GM10266 (cell line): Measurements from ENCODE around the gene ARID5B.

Experiments
- DNase-seq: peaks from one replicate; pipeline ENCODE4 v3.0.0; 2012; ENCODE audit errors: extremely low spot score
- TF ChIP-seq, protein P1 (sequence below): IDR thresholded peaks from 2 replicates; pipeline ENCODE4 v1.5.1; 2012; ENCODE audit warnings: mild to moderate bottlenecking, low read depth; ENCODE audit not compliant: control insufficient read depth, insufficient read depth; ENCODE audit errors: missing control alignments

ARID5B gene

DNA sequence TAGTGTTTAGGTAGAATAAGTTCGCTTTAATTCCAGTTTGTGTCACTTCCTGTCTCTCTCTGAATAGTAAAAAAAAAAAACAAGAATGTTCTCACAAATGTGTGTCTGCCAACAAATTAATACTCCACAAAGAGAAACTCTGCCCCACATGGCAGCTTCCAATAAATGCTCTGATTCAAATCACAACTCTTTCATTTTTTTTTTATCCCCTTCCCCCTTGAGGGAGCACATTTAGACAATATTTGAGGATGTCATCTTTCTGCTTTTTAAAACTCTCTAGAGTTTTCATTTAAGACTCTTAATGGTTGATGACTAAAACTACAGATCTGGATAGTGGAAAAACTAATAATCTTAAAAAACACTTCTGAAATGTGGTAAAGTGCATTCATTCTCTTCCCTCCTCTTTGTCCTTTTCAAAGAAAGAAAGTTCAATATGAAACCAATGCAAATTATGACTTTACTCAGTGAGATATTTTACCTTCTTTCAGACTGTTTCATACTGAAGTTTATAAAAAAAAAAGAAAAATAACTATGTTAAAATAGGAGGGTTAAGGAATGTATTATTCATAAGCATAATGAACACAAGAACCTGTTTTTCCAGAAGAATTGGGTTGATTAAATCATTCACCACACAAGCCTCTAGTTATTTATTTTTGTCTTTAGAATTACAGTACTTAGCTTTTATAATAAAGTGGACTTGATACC, 42.3 kb downstream of the ARID5B start:
- DNase-seq = no peak
- TF ChIP-seq, protein P1, sequence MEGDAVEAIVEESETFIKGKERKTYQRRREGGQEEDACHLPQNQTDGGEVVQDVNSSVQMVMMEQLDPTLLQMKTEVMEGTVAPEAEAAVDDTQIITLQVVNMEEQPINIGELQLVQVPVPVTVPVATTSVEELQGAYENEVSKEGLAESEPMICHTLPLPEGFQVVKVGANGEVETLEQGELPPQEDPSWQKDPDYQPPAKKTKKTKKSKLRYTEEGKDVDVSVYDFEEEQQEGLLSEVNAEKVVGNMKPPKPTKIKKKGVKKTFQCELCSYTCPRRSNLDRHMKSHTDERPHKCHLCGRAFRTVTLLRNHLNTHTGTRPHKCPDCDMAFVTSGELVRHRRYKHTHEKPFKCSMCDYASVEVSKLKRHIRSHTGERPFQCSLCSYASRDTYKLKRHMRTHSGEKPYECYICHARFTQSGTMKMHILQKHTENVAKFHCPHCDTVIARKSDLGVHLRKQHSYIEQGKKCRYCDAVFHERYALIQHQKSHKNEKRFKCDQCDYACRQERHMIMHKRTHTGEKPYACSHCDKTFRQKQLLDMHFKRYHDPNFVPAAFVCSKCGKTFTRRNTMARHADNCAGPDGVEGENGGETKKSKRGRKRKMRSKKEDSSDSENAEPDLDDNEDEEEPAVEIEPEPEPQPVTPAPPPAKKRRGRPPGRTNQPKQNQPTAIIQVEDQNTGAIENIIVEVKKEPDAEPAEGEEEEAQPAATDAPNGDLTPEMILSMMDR = no peak

DNA sequence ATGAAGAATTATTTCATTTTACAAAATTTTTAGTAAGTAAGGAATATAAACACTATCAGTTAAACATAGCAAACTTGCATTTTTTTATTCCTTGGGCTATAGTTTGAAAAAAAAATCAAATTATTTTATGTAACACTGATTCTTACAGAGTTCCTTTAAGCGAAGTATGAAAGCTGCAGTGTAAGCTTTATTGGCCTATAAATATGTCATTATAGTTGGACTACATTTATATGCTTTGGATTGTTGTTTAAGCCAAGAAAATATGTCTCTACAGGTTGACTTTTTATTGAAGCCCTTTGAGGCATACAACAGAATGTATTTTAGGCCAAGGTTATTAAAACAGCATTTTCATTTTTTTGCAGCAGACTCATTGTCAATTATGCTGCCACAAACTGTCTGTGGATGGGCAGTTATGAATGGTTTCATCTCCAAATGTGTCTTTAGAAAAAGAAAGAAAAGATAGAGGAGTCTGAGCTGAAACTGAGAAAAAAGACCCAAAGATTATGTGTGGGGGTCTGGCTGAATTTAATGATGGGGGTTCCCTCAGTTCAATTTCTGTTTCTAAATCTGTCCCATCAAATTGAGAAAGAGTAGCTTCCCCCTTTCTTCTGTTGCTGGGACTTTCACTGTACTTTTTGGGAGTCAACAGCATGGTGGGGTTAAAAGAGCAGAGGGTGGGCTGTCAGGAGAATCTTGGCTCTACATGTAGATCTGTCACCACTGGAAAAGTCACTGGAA, 43.1 kb downstream of the ARID5B start:
- TF ChIP-seq, protein P1 = no peak
- no peak for DNase-seq

DNA sequence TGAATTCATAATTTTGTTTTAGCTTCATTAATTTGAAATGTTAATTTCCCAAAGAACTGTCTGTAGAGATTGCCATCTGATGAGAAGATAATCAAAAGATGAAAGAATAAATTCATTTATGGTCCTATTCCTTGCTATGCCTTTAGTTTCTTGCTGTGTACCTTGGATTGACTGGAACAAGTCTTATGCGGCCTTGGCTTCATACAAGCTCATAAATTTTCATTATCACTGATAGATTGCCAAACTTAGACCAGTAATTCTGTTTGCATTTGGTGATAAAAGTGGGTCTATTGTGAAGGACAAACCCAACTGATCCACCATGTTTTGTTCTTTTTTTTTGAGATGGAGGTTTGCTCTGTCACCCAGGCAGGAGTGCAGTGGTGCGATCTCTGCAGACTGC, 48.2 kb downstream of the ARID5B start:
- TF ChIP-seq, protein P1 = no peak
- no peak for DNase-seq

DNA sequence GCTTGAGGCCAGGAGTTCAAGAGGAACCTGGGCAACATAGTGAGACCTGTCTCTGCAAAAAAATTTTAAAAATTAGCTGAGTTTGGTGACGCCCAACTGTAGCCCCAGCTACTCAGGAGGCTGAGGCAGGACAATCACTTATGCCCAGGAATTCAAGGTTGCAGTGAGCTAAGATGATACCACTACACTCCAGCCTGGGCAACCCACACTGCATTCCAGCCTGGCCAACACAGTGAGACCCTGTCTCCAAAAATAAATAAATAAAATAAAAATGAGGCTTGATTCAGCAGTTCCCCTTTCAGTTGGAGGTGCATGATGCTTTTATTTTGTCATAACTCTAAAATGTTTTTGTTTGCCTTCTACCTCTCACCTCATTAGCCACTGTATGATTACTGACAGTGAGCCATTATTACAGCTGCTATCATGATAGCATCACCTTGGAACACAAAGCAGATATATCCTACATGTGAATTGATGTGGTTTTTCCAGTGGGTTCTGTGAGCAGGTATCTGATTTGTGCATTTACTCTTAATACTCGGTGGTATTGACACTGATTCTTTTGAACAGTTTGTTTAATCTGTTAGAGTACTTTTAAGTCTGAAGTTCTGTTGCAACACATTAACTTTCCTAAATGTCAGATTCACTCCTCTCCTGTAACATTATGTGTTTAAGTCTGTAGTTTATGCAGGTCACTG, 49.1 kb downstream of the ARID5B start:
- TF ChIP-seq, protein P1 = no peak
- no peak for DNase-seq

DNA sequence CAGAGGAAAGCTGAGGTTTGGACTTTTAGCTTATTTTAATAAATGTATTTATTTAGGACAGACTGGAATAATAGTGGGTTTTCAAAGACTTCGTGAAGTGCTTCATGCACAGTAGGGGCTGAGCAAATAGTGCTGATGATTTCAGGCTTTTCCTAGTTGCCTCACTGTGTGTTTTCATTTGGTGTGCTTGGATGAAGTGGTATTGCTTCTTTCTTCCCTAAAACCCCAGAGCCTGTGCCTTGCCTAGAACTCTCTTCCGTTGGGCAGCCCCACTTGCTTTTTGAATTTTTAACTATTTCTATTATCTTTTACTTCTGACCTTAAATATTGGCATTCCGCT, 49.6 kb downstream of the ARID5B start:
- TF ChIP-seq, protein P1 = no peak

DNA sequence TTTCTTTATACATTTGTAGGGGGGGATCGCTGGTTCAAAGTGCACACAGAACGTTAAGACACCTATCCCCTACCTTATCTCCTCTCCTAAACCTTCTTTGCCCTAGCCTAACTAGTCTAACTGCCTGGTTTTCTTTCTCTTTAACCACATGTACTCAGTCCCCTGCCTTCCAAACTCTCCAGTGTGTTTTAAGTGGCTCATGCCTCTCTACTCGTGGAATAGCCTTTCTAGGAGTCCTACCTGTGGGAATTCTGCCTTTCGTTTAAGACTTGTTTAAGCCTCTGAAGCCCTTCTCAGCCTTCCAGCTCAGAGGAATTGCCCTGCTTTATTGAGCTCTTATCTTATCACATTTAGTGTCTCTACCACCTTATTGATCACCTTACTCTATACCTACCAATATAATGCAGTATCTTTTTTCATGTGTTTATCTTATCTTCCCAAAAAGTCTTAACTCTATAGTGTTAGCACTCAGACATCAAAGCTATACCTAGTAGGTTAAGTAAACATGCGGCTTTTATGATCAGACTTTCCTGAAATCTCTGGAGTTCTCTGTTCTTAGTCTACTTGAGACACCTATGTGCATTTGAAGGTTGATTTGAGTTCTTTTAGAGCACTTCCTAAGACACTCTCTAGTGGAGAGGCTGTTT, 50.7 kb downstream of the ARID5B start:
- TF ChIP-seq, protein P1 = no peak
- DNase-seq = no peak

More for the DNA sequence above, 49.6 kb downstream of the ARID5B start:
- no peak for DNase-seq
